Endothelial cell of umbilical vein (primary cell): ENCODE measurements around the gene CNOT6L. TPM values are rescaled to one million over a fixed set of nuclear protein-coding genes. Genes with fewer than 3 reads are reported as not detected.
"Not testable (repeated sequence)": the region's sequence is repeated elsewhere in the genome, so short reads cannot be mapped to it uniquely, and the experiment has no call there.

Source experiments
- BruUV-seq: library from RNA; stranded (reverse); fragments of 400-500 nt; replicated peaks from 2 replicates; lab custom pipeline; 2021; lab: Mats Ljungman, UMichigan
- CTCF ChIA-PET: fragments of 300-600, 350-600 bp; sonication (Branson Sonifier 250); formaldehyde crosslinking; loops from one replicate; lab custom pipeline; 2021; ENCODE audit warnings: antibody characterized with exemption, inconsistent platforms; lab: Charles Lee
- POLR2A ChIA-PET: fragments of 300-600, 350-600 bp; sonication (Branson Sonifier 250); formaldehyde crosslinking; loops from one replicate; lab custom pipeline; 2021; ENCODE audit warnings: antibody characterized with exemption, inconsistent platforms; lab: Charles Lee
- DNase-seq: peaks from one replicate; pipeline ENCODE4 v3.0.0-alpha.2; 2011; ENCODE audit warnings: low read depth, low spot score
- FAIRE-seq: peaks from 2 replicates; lab custom pipeline; 2011; peaks lifted over from hg19 to GRCh38; lab: Jason Lieb, UNC
- H2AFZ ChIP-seq: 2 replicates; pipeline ENCODE4 v1.6.0; 2012; ENCODE audit warnings: low read depth, low read length, control low read depth, inconsistent platforms
- H3K27ac ChIP-seq: 2 replicates; pipeline ENCODE4 v1.5.1; 2011; ENCODE audit warnings: low read depth, mild to moderate bottlenecking, control low read depth, low read length, moderate library complexity; ENCODE audit not compliant: insufficient read depth
- H3K27me3 ChIP-seq, 2 experiments: 2 replicates each; pipeline versions ENCODE4 v1.6.0 to v1.6.1; 2011; ENCODE audit warnings: low read length in 2 of 2, mixed read lengths in 1 of 2; ENCODE audit not compliant: control insufficient read depth in 2 of 2, insufficient read depth in 2 of 2
- H3K36me3 ChIP-seq, 2 experiments: 2 replicates in 1 of 2; 3 replicates in 1 of 2; pipeline ENCODE4 v1.5.1; 2011; ENCODE audit warnings: low read length in 2 of 2, mild to moderate bottlenecking in 1 of 2, moderate library complexity in 1 of 2; ENCODE audit not compliant: control insufficient read depth in 2 of 2, insufficient read depth in 2 of 2; ENCODE audit errors: extremely low read depth in 1 of 2
- H3K4me1 ChIP-seq: 3 replicates; pipeline ENCODE4 v1.5.1; 2011; ENCODE audit warnings: mild to moderate bottlenecking, low read length; ENCODE audit not compliant: control insufficient read depth, insufficient read depth; ENCODE audit errors: extremely low read depth
- H3K4me2 ChIP-seq: 2 replicates; pipeline ENCODE4 v1.6.1; 2011; ENCODE audit warnings: low read length, control low read depth, mixed read lengths; ENCODE audit not compliant: insufficient read depth
- H3K4me3 ChIP-seq, 3 experiments: fragments of 200-600 bp in 1 of 3; sonication (generic), shearing (Covaris generic) in 1 of 3; replicated peaks in 1 of 3; 2 replicates each; pipeline ENCODE4 v1.5.1; 2011 to 2016; ENCODE audit warnings: control low read depth in 3 of 3, low read length in 3 of 3, mild to moderate bottlenecking in 2 of 3, inconsistent platforms in 1 of 3, low read depth in 1 of 3, moderate library complexity in 1 of 3; ENCODE audit not compliant: insufficient read depth in 1 of 3
- H3K79me2 ChIP-seq: 2 replicates; pipeline ENCODE4 v1.6.0; 2012; ENCODE audit warnings: low read length, inconsistent platforms; ENCODE audit not compliant: control insufficient read depth, insufficient read depth
- H3K9ac ChIP-seq: replicated peaks from 2 replicates; pipeline ENCODE3; 2011; ENCODE audit warnings: low read length, control low read depth; ENCODE audit not compliant: insufficient read depth; ENCODE audit errors: extremely low read depth
- H3K9me1 ChIP-seq: replicated peaks from 3 replicates; pipeline ENCODE4 v1.6.0; 2011; ENCODE audit warnings: mild to moderate bottlenecking, low read length; ENCODE audit not compliant: control insufficient read depth, insufficient read depth; ENCODE audit errors: extremely low read depth
- H3K9me3 ChIP-seq: replicated peaks from 2 replicates; pipeline ENCODE4 v1.5.1; 2012; ENCODE audit warnings: low read length, inconsistent platforms; ENCODE audit not compliant: control insufficient read depth, insufficient read depth
- H4K20me1 ChIP-seq: replicated peaks from 2 replicates; pipeline ENCODE3; 2011; ENCODE audit warnings: mild to moderate bottlenecking, low read length; ENCODE audit not compliant: control insufficient read depth, insufficient read depth; ENCODE audit errors: extremely low read depth
- CTCF ChIP-seq, 2 donors: IDR thresholded peaks; 1 replicate in 1 of 2; 2 replicates in 1 of 2; pipeline ENCODE4 v1.5.1; 2011; ENCODE audit warnings: low read length in 2 of 2, mild to moderate bottlenecking in 2 of 2, moderate library complexity in 2 of 2, control low read depth in 1 of 2, inconsistent platforms in 1 of 2, low read depth in 1 of 2; ENCODE audit not compliant: insufficient read depth in 1 of 2; ENCODE audit errors: extremely low read depth in 1 of 2
- EZH2 ChIP-seq: IDR thresholded peaks from 2 replicates; pipeline ENCODE4 v1.6.1; 2012; ENCODE audit warnings: borderline replicate concordance, low read depth, mild to moderate bottlenecking, moderate library complexity, low read length, inconsistent platforms; ENCODE audit not compliant: severe bottlenecking
- FOS ChIP-seq: IDR thresholded peaks from 2 replicates; pipeline ENCODE4 v1.6.1; 2011; ENCODE audit warnings: mild to moderate bottlenecking, low read length, moderate library complexity, borderline replicate concordance; ENCODE audit not compliant: insufficient read depth
- GATA2 ChIP-seq: IDR thresholded peaks from 2 replicates; pipeline ENCODE4 v1.7.0; 2011; ENCODE audit warnings: low read depth, mild to moderate bottlenecking, moderate library complexity, mixed read lengths, low read length; ENCODE audit not compliant: insufficient read length, insufficient read depth
- JUN ChIP-seq: IDR thresholded peaks from 2 replicates; pipeline ENCODE4 v1.6.1; 2011; ENCODE audit warnings: borderline replicate concordance, low read depth; ENCODE audit not compliant: insufficient read length, insufficient read depth
- MAX ChIP-seq: IDR thresholded peaks from 2 replicates; pipeline ENCODE4 v1.6.1; 2011; ENCODE audit not compliant: insufficient read depth, insufficient read length
- MYC ChIP-seq: IDR thresholded peaks from one replicate; pipeline ENCODE4 v1.6.1; 2011; ENCODE audit warnings: mild to moderate bottlenecking, low read depth, low read length
- POLR2A ChIP-seq: IDR thresholded peaks from 2 replicates; pipeline ENCODE4 v1.6.1; 2012; ENCODE audit warnings: low read depth, mild to moderate bottlenecking, control low read depth, low read length
- POLR2AphosphoS5 ChIP-seq: IDR thresholded peaks from 2 replicates; pipeline ENCODE4 v1.6.1; 2012; ENCODE audit warnings: low read depth, mild to moderate bottlenecking, control low read depth, low read length, moderate library complexity; ENCODE audit not compliant: insufficient read depth
- dilution Hi-C: fragments of 300-500 bp; cut with MboI; formaldehyde crosslinking; loops from one replicate; pipeline ENCODE4 v1.15.0; 2019; ENCODE audit warnings: low sequenced_read_pairs; ENCODE audit not compliant: extremely low pct_ligation_motif_present
- intact Hi-C: fragments of 100-400 bp; cut with micrococcal nuclease; formaldehyde crosslinking; loops from one replicate; pipeline ENCODE4 v1.10.0; 2022
- polyA plus RNA-seq, 4 experiments: library from polyadenylated mRNA; depleted of rRNA in 3 of 4; stranded (reverse) in 3 of 4; unstranded in 1 of 4; fragments of >200 nt; gene quantifications; 2 replicates each; pipeline versions ENCODE4 v1.2.1 to v1.2.3, GENCODE V29; 2011 to 2012; ENCODE audit warnings: missing spikeins in 1 of 4
- total RNA-seq: library from RNA; stranded (reverse); gene quantifications from 2 replicates; pipeline ENCODE4 v1.2.3, GENCODE V29; 2021

CNOT6L gene
- total and polyA plus RNA-seq, 2 donors (not counting 3 experiments of a cell fraction or from before 2014, with no cell fraction given), result 8.5 to 60.7 TPM

DNA sequence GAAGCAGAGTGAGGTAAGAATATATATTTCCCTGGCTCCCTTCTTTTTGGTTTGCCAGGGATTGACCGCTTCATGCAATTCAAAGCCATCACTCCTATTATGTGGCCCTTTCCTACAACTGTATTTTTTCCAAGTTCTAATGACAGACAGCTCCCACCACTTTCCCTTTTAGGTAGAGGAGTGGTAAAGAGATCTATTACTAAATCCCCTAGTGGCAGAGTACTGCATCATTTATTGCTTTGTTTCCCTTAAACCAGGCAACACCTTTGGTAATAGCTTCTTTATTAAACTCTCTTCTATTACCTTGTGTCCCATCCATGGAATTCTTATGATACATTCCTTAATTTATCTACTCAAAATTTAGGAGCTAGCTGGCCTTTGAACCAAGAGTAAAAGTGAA lies 90.7 kb downstream of the CNOT6L start:
- H3K27me3 ChIP-seq, result no peaks in the 10 kb centered on the region
- no peaks in the 10 kb centered on the region for H3K79me2 ChIP-seq
- TF ChIP-seq GATA2 (no peak), JUN (no peak)
- H3K4me1 ChIP-seq, result no peaks in the 10 kb centered on the region
- H3K9me3 ChIP-seq, result no peaks in the 10 kb centered on the region
- H3K4me2 ChIP-seq, result no peak overlapping the region
- H2AFZ ChIP-seq, result no peak overlapping the region
- no peaks in the 10 kb centered on the region for H4K20me1 ChIP-seq
- no peak overlapping the region for H3K27ac ChIP-seq
- DNase-seq (no peak), FAIRE-seq (no peak)
- ChIA-PET POLR2A (interaction anchor here (0.5 kb wide), 1 partner anchor 193 kb away, joined by 5 read pairs; no protein-coding TSS in a partner anchor), CTCF (interaction anchor here (0.8 to 1.5 kb wide), 4 partner anchors 11 to 89 kb away, joined by 3 to 5 read pairs (median 4); no protein-coding TSS in a partner anchor)
- peaks cover 0 to 5% of the 10 kb centered on the region in 2 experiments for H3K36me3 ChIP-seq
- dilution Hi-C loops, result no loop called here
- no peaks in the 10 kb centered on the region for H3K9me1 ChIP-seq
- BruUV-seq, result no TSS peak
- H3K9ac ChIP-seq, result no peak overlapping the region
- H3K4me3 ChIP-seq, result no peak overlapping the region
- intact Hi-C loops, result no loop called here

GRCh38 chr4:77721073-77721472 lies 98.1 kb downstream of the CNOT6L start:
- no peak overlapping the region for H3K27ac ChIP-seq
- BruUV-seq, result no TSS peak
- FAIRE-seq (no peak), DNase-seq (no peak)
- H3K9ac ChIP-seq, result no peak overlapping the region
- H3K27me3 ChIP-seq, result no peaks in the 10 kb centered on the region
- H3K9me3 ChIP-seq, result no peaks in the 10 kb centered on the region
- H3K4me3 ChIP-seq, result no peak overlapping the region
- no peaks in the 10 kb centered on the region for H4K20me1 ChIP-seq
- intact Hi-C loops (no loop called here), dilution Hi-C loops (no loop called here)
- H3K4me1 ChIP-seq, result no peaks in the 10 kb centered on the region
- CTCF ChIA-PET, result no interaction called here
- H2AFZ ChIP-seq, result no peak overlapping the region
- no peak overlapping the region for H3K4me2 ChIP-seq
- no peaks in the 10 kb centered on the region for H3K79me2 ChIP-seq
- H3K9me1 ChIP-seq, result no peaks in the 10 kb centered on the region
- no peak for TF ChIP-seq POLR2A
- TF ChIP-seq JUN, result no peak
- no peak for TF ChIP-seq MAX
- no peak for TF ChIP-seq GATA2
- TF ChIP-seq EZH2, result no peak
- TF ChIP-seq CTCF (IDR thresholded peaks at IDR 0.05; ENCODE audit: extremely low read depth in 1 of 2, insufficient read depth in 1 of 2, low read depth in 1 of 2, low read length in 2 of 2), result no peak
- no peak for TF ChIP-seq POLR2AphosphoS5
- TF ChIP-seq FOS, result no peak
- no peak for TF ChIP-seq MYC
- POLR2A ChIA-PET, result no interaction called here
- peaks cover 0 to 2% of the 10 kb centered on the region in 2 experiments for H3K36me3 ChIP-seq

- dilution Hi-C loops, FAIRE-seq, H3K9me3 ChIP-seq: not testable (repeated sequence)
These were observed 100.7 kb downstream of the CNOT6L start for GRCh38 chr4:77718500-77718899.

More at GRCh38 chr4:77718500-77718899, 100.7 kb downstream of the CNOT6L start:
- H2AFZ ChIP-seq, H3K36me3 ChIP-seq, H3K4me2 ChIP-seq, intact Hi-C loops, H3K79me2 ChIP-seq, DNase-seq, H4K20me1 ChIP-seq, H3K4me3 ChIP-seq, BruUV-seq, H3K9me1 ChIP-seq, POLR2A ChIA-PET, H3K27ac ChIP-seq, H3K9ac ChIP-seq, H3K27me3 ChIP-seq, H3K4me1 ChIP-seq: not testable (repeated sequence)
- CTCF ChIA-PET, result interaction anchor here (1.3 kb wide), 1 partner anchor 10 kb away, joined by 4 read pairs; no protein-coding TSS in a partner anchor
